ENCODE results near the gene MOGAT2. TPM values are rescaled to one million over a fixed set of nuclear protein-coding genes. Genes with fewer than 3 reads are reported as not detected.

MOGAT2 gene
- total and polyA plus RNA-seq, 2 experiments from 2014 or later, result 0.45 TPM; not detected in 1

- H3K36me3 ChIP-seq, result no peaks in the 10 kb centered on the region
- H3K27me3 ChIP-seq, result no peaks in the 10 kb centered on the region
- peaks cover 4% of the 10 kb centered on the region for H3K4me1 ChIP-seq (ENCODE audit: low read depth)
- no peaks in the 10 kb centered on the region for H3K9me3 ChIP-seq (ENCODE audit: low read depth)
- TF ChIP-seq CTCF (IDR thresholded peaks at IDR 0.05; ENCODE audit: low read depth, low read length), result no peak
- no peak for DNase-seq (ENCODE audit: low read depth in 1 of 2, low spot score in 1 of 2)
- H3K4me3 ChIP-seq, result no peak overlapping the region
- H3K27ac ChIP-seq, result no peak overlapping the region
Observed at GRCh38 chr11:75733071-75733430, 15.4 kb downstream of the MOGAT2 start.

- Histone ChIP-seq H3K4me1 (ENCODE audit: low read depth) (peaks cover 4% of the 10 kb centered on the region), H3K9me3 (ENCODE audit: low read depth) (no peaks in the 10 kb centered on the region), H3K36me3 (no peaks in the 10 kb centered on the region), H3K27me3 (no peaks in the 10 kb centered on the region), H3K27ac (no peak overlapping the region), H3K4me3 (no peak overlapping the region)
- DNase-seq (ENCODE audit: low read depth in 1 of 2, low spot score in 1 of 2), result no peak
- TF ChIP-seq CTCF (IDR thresholded peaks at IDR 0.05; ENCODE audit: low read depth, low read length), result no peak
Observed at GRCh38 chr11:75733431-75734107, 15.9 kb downstream of the MOGAT2 start.

GRCh38 chr11:75734491-75735180 is 17.0 kb downstream of the MOGAT2 start:
- no peak for DNase-seq (ENCODE audit: low read depth in 1 of 2, low spot score in 1 of 2)
- no peak overlapping the region for H3K27ac ChIP-seq
- H3K27me3 ChIP-seq, result no peaks in the 10 kb centered on the region
- H3K4me1 ChIP-seq (ENCODE audit: low read depth), result peaks cover 4% of the 10 kb centered on the region
- H3K36me3 ChIP-seq, result no peaks in the 10 kb centered on the region
- TF ChIP-seq CTCF (IDR thresholded peaks at IDR 0.05; ENCODE audit: low read depth, low read length), result no peak
- H3K4me3 ChIP-seq, result no peak overlapping the region
- no peaks in the 10 kb centered on the region for H3K9me3 ChIP-seq (ENCODE audit: low read depth)

- no peak overlapping the region for H3K27ac ChIP-seq
- H3K36me3 ChIP-seq, result no peaks in the 10 kb centered on the region
- H3K27me3 ChIP-seq, result no peaks in the 10 kb centered on the region
- peaks cover 4% of the 10 kb centered on the region for H3K4me1 ChIP-seq (ENCODE audit: low read depth)
- H3K9me3 ChIP-seq (ENCODE audit: low read depth), result no peaks in the 10 kb centered on the region
- DNase-seq (ENCODE audit: low read depth in 1 of 2, low spot score in 1 of 2), result no peak
- H3K4me3 ChIP-seq, result no peak overlapping the region
- no peak for TF ChIP-seq CTCF (IDR thresholded peaks at IDR 0.05; ENCODE audit: low read depth, low read length)
Observed at GRCh38 chr11:75735181-75735845, 17.7 kb downstream of the MOGAT2 start.

- TF ChIP-seq CTCF (IDR thresholded peaks at IDR 0.05; ENCODE audit: low read depth, low read length), result no peak
- no peak for DNase-seq (ENCODE audit: low read depth in 1 of 2, low spot score in 1 of 2)
Observed at GRCh38 chr11:75737314-75737713, 19.7 kb downstream of the MOGAT2 start.

More at GRCh38 chr11:75737314-75737713, 19.7 kb downstream of the MOGAT2 start:
- no peaks in the 10 kb centered on the region for H3K27me3 ChIP-seq
- no peak overlapping the region for H3K27ac ChIP-seq
- no peaks in the 10 kb centered on the region for H3K9me3 ChIP-seq (ENCODE audit: low read depth)
- H3K4me3 ChIP-seq, result no peak overlapping the region
- H3K4me1 ChIP-seq (ENCODE audit: low read depth), result peaks cover 4% of the 10 kb centered on the region
- no peaks in the 10 kb centered on the region for H3K36me3 ChIP-seq

All from cardiac muscle cell (in vitro differentiated cells and primary cell).